Astrocyte of the hippocampus (primary cell): ENCODE data around the gene NOL6.
A peak's percentile ranks its signal among the peaks of the same experiment; 100 is the strongest.
"Not testable (repeated sequence)": the region's sequence is repeated elsewhere in the genome, so short reads cannot be mapped to it uniquely, and the experiment has no call there.

Source experiments
- DNase-seq: peaks from one replicate; pipeline ENCODE4 v3.0.0; 2011; ENCODE audit warnings: low read depth, low spot score

Gene NOL6

GRCh38 chr9:33473643-33474352 lies at the start of gene NOL6:
Gene NOL6, minus strand, starts transcription at chr9:33473924. Its CDS starts 82 bp downstream, at chr9:33473842.
- DNase-seq = peak; percentile 99

GRCh38 chr9:33521861-33522260 lies 48.1 kb upstream of the NOL6 start:
- DNase-seq = not testable (repeated sequence)

- DNase-seq = peak; percentile 14
These were observed 44.3 kb upstream of the NOL6 start for GRCh38 chr9:33517934-33518577.

GRCh38 chr9:33517373-33517772 lies 43.6 kb upstream of the NOL6 start:
- DNase-seq = peak; percentile 58

GRCh38 chr9:33516397-33516796 lies 42.7 kb upstream of the NOL6 start:
- DNase-seq = not testable (repeated sequence)

- DNase-seq = not testable (repeated sequence)
These were observed 41.7 kb upstream of the NOL6 start for GRCh38 chr9:33515342-33515995.

- DNase-seq = not testable (repeated sequence)
These were observed 38.8 kb upstream of the NOL6 start for GRCh38 chr9:33512535-33512934.

GRCh38 chr9:33511184-33511517 lies 37.4 kb upstream of the NOL6 start:
- not testable (repeated sequence) for DNase-seq

- DNase-seq = peak; percentile 86
These were observed 36.8 kb upstream of the NOL6 start for GRCh38 chr9:33510262-33511183.

GRCh38 chr9:33506626-33507370 lies 33.1 kb upstream of the NOL6 start:
- peak; percentile 91 for DNase-seq

- no peak for DNase-seq
These were observed 24.7 kb upstream of the NOL6 start for GRCh38 chr9:33498387-33498786.

GRCh38 chr9:33493819-33494218 lies 20.1 kb upstream of the NOL6 start:
- DNase-seq = not testable (repeated sequence)

GRCh38 chr9:33489066-33489465 lies 15.3 kb upstream of the NOL6 start:
- peak; percentile 74 for DNase-seq

GRCh38 chr9:33485312-33485711 lies 11.6 kb upstream of the NOL6 start:
- not testable (repeated sequence) for DNase-seq

GRCh38 chr9:33480976-33481375 lies 7.3 kb upstream of the NOL6 start:
- no peak for DNase-seq

GRCh38 chr9:33480106-33480505 lies 6.4 kb upstream of the NOL6 start:
- no peak for DNase-seq

GRCh38 chr9:33476503-33476902 lies 2.8 kb upstream of the NOL6 start:
- no peak for DNase-seq

- no peak for DNase-seq
These were observed 1.6 kb upstream of the NOL6 start for GRCh38 chr9:33475357-33475756.

- no peak for DNase-seq
These were observed 676 bp downstream of the NOL6 start for GRCh38 chr9:33472881-33473615.

GRCh38 chr9:33472171-33472880 lies 1.4 kb downstream of the NOL6 start:
- DNase-seq = no peak
